Peyer's patch (tissue), 4 donors: ENCODE results near the gene TRAPPC10. TPM values are rescaled to one million over a fixed set of nuclear protein-coding genes. Genes with fewer than 3 reads are reported as not detected.

Source experiments
- DNase-seq, 3 donors: peaks; one replicate each; pipeline ENCODE4 v3.0.0-alpha.2; 2017 to 2019
- H3K27ac ChIP-seq, 4 donors: fragments of 200-600 bp; sonication (generic); one replicate each; pipeline ENCODE4 v1.5.1; 2016 to 2019
- H3K27me3 ChIP-seq, 2 donors: fragments of 200-600 bp; sonication (generic); one replicate each; pipeline ENCODE4 v1.5.1; 2019
- H3K36me3 ChIP-seq, 3 donors: fragments of 200-600 bp; sonication (generic); one replicate each; pipeline ENCODE4 v1.5.1; 2016 to 2019
- H3K4me1 ChIP-seq, 4 donors: fragments of 200-600 bp; sonication (generic); one replicate each; pipeline ENCODE4 v1.5.1; 2016 to 2019
- H3K4me3 ChIP-seq, 4 donors: fragments of 200-600 bp; sonication (generic); 1 replicate in 3 of 4; 2 replicates in 1 of 4; pipeline ENCODE4 v1.5.1; 2016 to 2019; ENCODE audit warnings: mild to moderate bottlenecking in 1 of 4
- H3K9me3 ChIP-seq, 4 donors: fragments of 200-600 bp; sonication (generic); one replicate each; pipeline ENCODE4 v1.5.1; 2016 to 2019; ENCODE audit warnings: mild to moderate bottlenecking in 1 of 4
- POLR2A ChIP-seq, 2 donors: fragments of 450-650 bp; IDR thresholded peaks; one replicate each; pipeline ENCODE4 v1.5.1; 2017; ENCODE audit warnings: antibody characterized with exemption in 2 of 2, mild to moderate bottlenecking in 2 of 2, moderate library complexity in 2 of 2
- total RNA-seq, 4 donors: library from RNA; depleted of rRNA; stranded (reverse); fragments of >200 nt; gene quantifications; one replicate each; pipeline ENCODE4 v1.1.0, GENCODE V29; 2016
- TF ChIP-seq, protein P1 (sequence below), 6 experiments: fragments of 450-650 bp in 4 of 6; fragments of 200-600 bp in 2 of 6; sonication (generic) in 1 of 6; IDR thresholded peaks; one replicate each; pipeline ENCODE4 v1.5.1; 2017 to 2019; ENCODE audit warnings: antibody characterized with exemption in 6 of 6, mild to moderate bottlenecking in 3 of 6, moderate library complexity in 1 of 6

The TRAPPC10 gene
- total RNA-seq, 4 donors from 2014 or later = 62.2 to 153 (median 93.0) TPM

DNA sequence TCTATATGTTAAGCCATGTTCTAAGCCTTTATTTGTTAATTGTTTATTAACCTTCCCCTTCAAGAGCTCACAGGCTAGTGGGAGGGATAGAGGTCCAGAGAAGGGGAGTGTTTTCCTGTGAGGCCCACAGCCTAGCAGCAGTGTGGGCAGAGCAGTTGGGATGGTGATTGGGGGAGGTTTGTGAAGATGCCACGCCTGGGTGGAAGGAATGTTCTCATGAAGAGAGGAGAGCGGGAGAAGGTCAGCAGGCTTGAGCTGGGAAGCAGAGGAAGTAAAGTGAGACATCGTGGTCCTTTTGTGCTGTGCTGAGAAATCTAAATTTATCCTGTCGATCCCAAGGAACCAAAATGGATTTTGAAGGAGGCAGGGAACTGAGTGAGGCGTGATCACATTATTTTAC is 42.6 kb downstream of the TRAPPC10 start:
- H3K36me3 ChIP-seq = peaks cover 0 to 69% (median 0%) of the 10 kb centered on the region in 3 donors
- no peak for DNase-seq
- H3K27me3 ChIP-seq = no peaks in the 10 kb centered on the region
- no peaks in the 10 kb centered on the region for H3K9me3 ChIP-seq
- TF ChIP-seq POLR2A (IDR thresholded peaks at IDR 0.05) = no peak
- TF ChIP-seq, protein P1, sequence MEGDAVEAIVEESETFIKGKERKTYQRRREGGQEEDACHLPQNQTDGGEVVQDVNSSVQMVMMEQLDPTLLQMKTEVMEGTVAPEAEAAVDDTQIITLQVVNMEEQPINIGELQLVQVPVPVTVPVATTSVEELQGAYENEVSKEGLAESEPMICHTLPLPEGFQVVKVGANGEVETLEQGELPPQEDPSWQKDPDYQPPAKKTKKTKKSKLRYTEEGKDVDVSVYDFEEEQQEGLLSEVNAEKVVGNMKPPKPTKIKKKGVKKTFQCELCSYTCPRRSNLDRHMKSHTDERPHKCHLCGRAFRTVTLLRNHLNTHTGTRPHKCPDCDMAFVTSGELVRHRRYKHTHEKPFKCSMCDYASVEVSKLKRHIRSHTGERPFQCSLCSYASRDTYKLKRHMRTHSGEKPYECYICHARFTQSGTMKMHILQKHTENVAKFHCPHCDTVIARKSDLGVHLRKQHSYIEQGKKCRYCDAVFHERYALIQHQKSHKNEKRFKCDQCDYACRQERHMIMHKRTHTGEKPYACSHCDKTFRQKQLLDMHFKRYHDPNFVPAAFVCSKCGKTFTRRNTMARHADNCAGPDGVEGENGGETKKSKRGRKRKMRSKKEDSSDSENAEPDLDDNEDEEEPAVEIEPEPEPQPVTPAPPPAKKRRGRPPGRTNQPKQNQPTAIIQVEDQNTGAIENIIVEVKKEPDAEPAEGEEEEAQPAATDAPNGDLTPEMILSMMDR (IDR thresholded peaks at IDR 0.05) = no peak
- peak overlapping the region in 1 of 4 donors; percentile 33 for H3K27ac ChIP-seq
- H3K4me3 ChIP-seq = no peak overlapping the region
- H3K4me1 ChIP-seq = peaks cover 0 to 15% (median 0%) of the 10 kb centered on the region in 4 donors

GRCh38 chr21:44057055-44057454 is 44.9 kb downstream of the TRAPPC10 start:
- peaks cover 0 to 78% (median 0%) of the 10 kb centered on the region in 3 donors for H3K36me3 ChIP-seq
- no peaks in the 10 kb centered on the region for H3K27me3 ChIP-seq
- H3K9me3 ChIP-seq = no peaks in the 10 kb centered on the region
- no peak for DNase-seq
- no peak for TF ChIP-seq POLR2A (IDR thresholded peaks at IDR 0.05)
- TF ChIP-seq, protein P1 (IDR thresholded peaks at IDR 0.05) = no peak
- no peak overlapping the region for H3K27ac ChIP-seq
- H3K4me3 ChIP-seq = no peak overlapping the region
- H3K4me1 ChIP-seq = peaks cover 0 to 4% (median 0%) of the 10 kb centered on the region in 4 donors

DNA sequence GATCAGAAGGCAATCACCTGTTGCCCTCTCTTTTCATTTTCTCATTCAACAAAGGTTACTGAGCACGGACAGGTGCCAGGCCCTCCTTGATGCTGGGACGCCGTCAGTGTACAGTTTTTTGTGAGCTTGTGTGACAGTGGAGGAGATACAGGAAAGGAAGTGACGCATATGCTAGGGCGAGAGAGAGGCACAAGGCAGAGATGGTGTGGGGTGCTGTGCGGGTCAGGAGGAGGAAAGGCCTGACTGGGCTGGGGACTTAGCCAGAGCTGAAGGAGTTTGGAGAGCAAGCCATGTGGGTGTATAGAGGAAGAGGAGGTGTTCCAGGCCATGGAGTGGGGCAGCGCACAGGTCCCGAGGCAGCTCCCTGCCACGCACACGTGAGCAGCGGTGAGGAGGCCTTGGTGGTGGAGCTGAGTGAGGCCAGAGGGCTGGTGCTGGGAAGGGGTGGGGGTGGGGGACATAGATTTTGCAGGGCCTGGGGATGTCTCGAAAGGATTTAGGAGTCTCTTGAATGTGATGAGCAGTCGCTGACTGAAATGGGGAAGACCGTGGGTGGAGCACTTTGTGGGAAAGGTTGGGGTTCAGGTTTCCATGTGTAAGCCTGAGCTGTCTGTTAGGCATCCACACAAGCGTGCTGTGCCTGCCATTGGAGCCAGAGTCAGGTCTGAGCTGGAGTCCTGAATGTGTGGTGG is 46.0 kb downstream of the TRAPPC10 start:
- TF ChIP-seq, protein P1 (IDR thresholded peaks at IDR 0.05) = no peak
- TF ChIP-seq POLR2A (IDR thresholded peaks at IDR 0.05) = no peak
- Histone ChIP-seq H3K4me1 (peaks cover 0 to under 1% (median 0%) of the 10 kb centered on the region in 4 donors), H3K9me3 (no peaks in the 10 kb centered on the region), H3K27ac (no peak overlapping the region), H3K36me3 (peaks cover 0 to 80% (median 0%) of the 10 kb centered on the region in 3 donors), H3K27me3 (no peaks in the 10 kb centered on the region), H3K4me3 (no peak overlapping the region)
- no peak for DNase-seq

DNA sequence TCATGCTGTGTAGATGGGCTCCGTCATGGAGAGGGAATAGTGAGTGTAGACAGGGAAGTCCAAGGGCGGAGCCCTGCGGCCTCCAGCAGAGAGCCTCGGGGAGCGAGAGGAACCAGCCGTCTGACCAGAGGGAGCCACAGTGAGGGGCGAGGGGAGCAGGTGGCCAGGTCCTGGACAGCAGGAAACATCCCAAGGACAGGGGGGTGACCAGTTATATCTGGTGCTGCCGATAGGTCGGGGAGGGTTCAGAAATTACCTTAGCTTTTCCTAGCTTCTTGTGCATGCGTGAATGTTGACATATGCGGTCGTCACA is 46.5 kb downstream of the TRAPPC10 start:
- peaks cover 0 to 80% (median 0%) of the 10 kb centered on the region in 3 donors for H3K36me3 ChIP-seq
- no peak for TF ChIP-seq POLR2A (IDR thresholded peaks at IDR 0.05)
- TF ChIP-seq, protein P1 (IDR thresholded peaks at IDR 0.05) = no peak
- DNase-seq = no peak

GRCh38 chr21:44058981-44059380 is 46.9 kb downstream of the TRAPPC10 start:
- Histone ChIP-seq H3K27ac (no peak overlapping the region), H3K36me3 (peaks cover 0 to 81% (median 0%) of the 10 kb centered on the region in 3 donors), H3K4me3 (no peak overlapping the region), H3K9me3 (no peaks in the 10 kb centered on the region), H3K27me3 (no peaks in the 10 kb centered on the region), H3K4me1 (no peaks in the 10 kb centered on the region)
- TF ChIP-seq, protein P1 (IDR thresholded peaks at IDR 0.05) = no peak
- no peak for TF ChIP-seq POLR2A (IDR thresholded peaks at IDR 0.05)
- DNase-seq = no peak

More for the DNA sequence above, 46.5 kb downstream of the TRAPPC10 start:
- no peaks in the 10 kb centered on the region for H3K4me1 ChIP-seq
- no peak overlapping the region for H3K4me3 ChIP-seq
- no peaks in the 10 kb centered on the region for H3K9me3 ChIP-seq
- H3K27me3 ChIP-seq = no peaks in the 10 kb centered on the region
- H3K27ac ChIP-seq = no peak overlapping the region
